Tibial artery (tissue), 4 donors: ENCODE measurements around the gene SERPINA10.
"Not testable (repeated sequence)": the region's sequence is repeated elsewhere in the genome, so short reads cannot be mapped to it uniquely, and the experiment has no call there.

Source experiments
- DNase-seq, 2 donors: peaks; one replicate each; pipeline ENCODE4 v3.0.0-alpha.2; 2019
- H3K27ac ChIP-seq, 2 donors: fragments of 200-600 bp; sonication (generic) in 1 of 2; 1 replicate in 1 of 2; 2 replicates in 1 of 2; pipeline ENCODE4 v1.5.1; 2018 to 2019; ENCODE audit warnings: mild to moderate bottlenecking in 1 of 2
- H3K27me3 ChIP-seq, 2 donors: fragments of 200-600 bp; sonication (generic) in 1 of 2; one replicate each; pipeline versions ENCODE4 v1.5.1 to v1.6.0; 2016 to 2019
- H3K36me3 ChIP-seq, 3 donors: fragments of 200-600 bp; sonication (generic) in 2 of 3; one replicate each; pipeline ENCODE4 v1.5.1; 2016 to 2019; ENCODE audit warnings: mild to moderate bottlenecking in 2 of 3
- H3K4me1 ChIP-seq, 4 donors: fragments of 200-600 bp; sonication (generic) in 2 of 4; 1 replicate in 3 of 4; 2 replicates in 1 of 4; pipeline ENCODE4 v1.5.1; 2016 to 2019
- H3K4me3 ChIP-seq, 2 donors: fragments of 200-600 bp; sonication (generic) in 1 of 2; 1 replicate in 1 of 2; 2 replicates in 1 of 2; pipeline ENCODE4 v1.5.1; 2018 to 2019; ENCODE audit warnings: mild to moderate bottlenecking in 2 of 2
- H3K9me3 ChIP-seq, 3 donors: fragments of 200-600 bp; sonication (generic) in 1 of 3; one replicate each; pipeline ENCODE4 v1.5.1; 2016 to 2019
- CTCF ChIP-seq, 2 experiments: fragments of 200-600 bp in 1 of 2; fragments of 450-650 bp in 1 of 2; IDR thresholded peaks; one replicate each; pipeline ENCODE4 v1.5.1; 2017 to 2019; ENCODE audit warnings: antibody characterized with exemption in 2 of 2, mild to moderate bottlenecking in 1 of 2, moderate library complexity in 1 of 2
- intact Hi-C: fragments of 100-400 bp; cut with DNase I; formaldehyde crosslinking; loops from one replicate; pipeline ENCODE4 v1.15.0; 2023; ENCODE audit warnings: low total_unique reads

SERPINA10 gene

GRCh38 chr14:94305620-94306019, 12.6 kb upstream of the SERPINA10 start:
- Histone ChIP-seq H3K4me1 (no peaks in the 10 kb centered on the region), H3K9me3 (no peaks in the 10 kb centered on the region), H3K27me3 (no peaks in the 10 kb centered on the region), H3K36me3 (no peaks in the 10 kb centered on the region), H3K4me3 (no peak overlapping the region), H3K27ac (no peak overlapping the region)
- TF ChIP-seq CTCF (IDR thresholded peaks at IDR 0.05): no peak
- intact Hi-C loops: no loop called here
- DNase-seq: no peak

- Histone ChIP-seq H3K9me3 (no peaks in the 10 kb centered on the region), H3K4me3 (no peak overlapping the region), H3K27me3 (no peaks in the 10 kb centered on the region), H3K36me3 (no peaks in the 10 kb centered on the region), H3K27ac (no peak overlapping the region), H3K4me1 (no peaks in the 10 kb centered on the region)
- DNase-seq: no peak
- no peak for TF ChIP-seq CTCF (IDR thresholded peaks at IDR 0.05)
- intact Hi-C loops: no loop called here
These were observed 11.2 kb upstream of the SERPINA10 start for GRCh38 chr14:94304243-94304642.

- H3K36me3 ChIP-seq: no peaks in the 10 kb centered on the region
- no peaks in the 10 kb centered on the region for H3K9me3 ChIP-seq
- TF ChIP-seq CTCF (IDR thresholded peaks at IDR 0.05): no peak
- intact Hi-C loops: no loop called here
- no peak for DNase-seq
- H3K4me3 ChIP-seq: no peak overlapping the region
- no peak overlapping the region for H3K27ac ChIP-seq
- no peaks in the 10 kb centered on the region for H3K4me1 ChIP-seq
- H3K27me3 ChIP-seq: no peaks in the 10 kb centered on the region
These were observed 10.0 kb upstream of the SERPINA10 start for GRCh38 chr14:94303111-94303510.

- DNase-seq: no peak
- intact Hi-C loops: no loop called here
- Histone ChIP-seq H3K9me3 (no peaks in the 10 kb centered on the region), H3K4me1 (no peaks in the 10 kb centered on the region), H3K36me3 (no peaks in the 10 kb centered on the region), H3K27ac (no peak overlapping the region), H3K27me3 (no peaks in the 10 kb centered on the region), H3K4me3 (no peak overlapping the region)
- no peak for TF ChIP-seq CTCF (IDR thresholded peaks at IDR 0.05)
These were observed 5.1 kb upstream of the SERPINA10 start for GRCh38 chr14:94298130-94298529.

GRCh38 chr14:94296181-94296545, 3.1 kb upstream of the SERPINA10 start:
- intact Hi-C loops, H3K27ac ChIP-seq, H3K27me3 ChIP-seq, DNase-seq, H3K4me1 ChIP-seq, H3K9me3 ChIP-seq, H3K36me3 ChIP-seq, H3K4me3 ChIP-seq: not testable (repeated sequence)

- Histone ChIP-seq H3K27me3 (no peaks in the 10 kb centered on the region), H3K36me3 (no peaks in the 10 kb centered on the region), H3K4me3 (no peak overlapping the region), H3K9me3 (no peaks in the 10 kb centered on the region), H3K27ac (no peak overlapping the region), H3K4me1 (no peaks in the 10 kb centered on the region)
- intact Hi-C loops: no loop called here
- no peak for TF ChIP-seq CTCF (IDR thresholded peaks at IDR 0.05)
- no peak for DNase-seq
These were observed 2.5 kb upstream of the SERPINA10 start for GRCh38 chr14:94295360-94296180.
